ENCODE data around the gene GRIN2C. TPM values are rescaled to one million over a fixed set of nuclear protein-coding genes. Genes with fewer than 3 reads are reported as not detected.
"Not testable (repeated sequence)": the region's sequence is repeated elsewhere in the genome, so short reads cannot be mapped to it uniquely, and the experiment has no call there.

Gene GRIN2C
- 1 to 10 TPM in 1 of 2 donors, not detected in 1; 3.6 TPM for total RNA-seq

DNA sequence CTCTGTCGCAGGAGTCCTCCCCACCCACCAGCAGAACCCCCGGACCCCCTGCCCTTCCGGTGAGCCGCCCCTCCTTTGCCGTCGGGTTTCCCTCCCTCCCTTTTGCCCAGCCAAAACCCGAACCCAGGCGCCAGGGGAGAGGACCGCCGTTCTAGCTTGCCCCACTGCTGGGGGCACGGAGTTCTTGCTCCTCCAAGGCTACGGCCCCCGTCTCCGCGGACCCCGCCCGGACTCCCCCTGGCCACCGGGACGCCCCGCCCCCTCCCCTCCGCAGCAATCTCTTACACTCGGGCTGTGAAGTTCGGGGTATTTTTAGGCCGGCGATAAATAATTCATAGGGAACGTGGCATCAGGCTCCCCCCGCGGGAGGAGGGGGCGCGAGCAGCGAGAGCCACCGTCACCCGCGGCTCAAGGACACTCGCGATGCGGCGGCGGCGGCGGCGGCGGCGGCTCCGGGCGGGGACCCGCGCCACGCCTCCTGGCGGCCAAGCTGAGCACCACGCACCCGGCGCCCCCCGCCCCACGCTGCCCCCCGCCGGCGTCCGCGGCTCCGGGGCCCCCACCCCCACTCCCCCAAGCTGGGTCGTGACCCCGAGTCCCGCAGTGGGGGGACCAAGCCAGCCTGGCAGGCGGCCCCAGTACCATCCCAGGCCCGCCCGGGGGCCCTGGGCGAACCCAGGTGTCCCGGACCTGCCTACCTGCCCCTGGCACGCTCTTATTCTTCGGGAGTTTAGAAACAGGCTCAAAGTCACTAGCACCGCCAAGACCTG lies at the start of gene GRIN2C:
Gene GRIN2C (minus strand): TSS at position 427 of the 770 bp plus-strand sequence. CDS start 4,793 bp downstream, outside the sequence.
- Histone ChIP-seq H3K36me3 (no peaks in the 10 kb centered on the region), H3K27me3 (replicated peaks; ENCODE audit: insufficient read depth) (peaks cover 35% of the 10 kb centered on the region), H3K9me3 (no peaks in the 10 kb centered on the region), H3K4me3 (peak within 1 kb of the TSS in 1 of 2 donors; percentile 19), H3K4me1 (replicated peaks) (peaks cover 8% of the 10 kb centered on the region), H3K27ac (no peak within 1 kb of the TSS)
- intact Hi-C loops (cut with DNase I) = no loop called here
- DNase-seq (ENCODE audit: low spot score) = no peak
- WGBS = 3% methylated on average over 53 of the region's 72 CpGs
- TF ChIP-seq POLR2A (IDR thresholded peaks at IDR 0.05) = no peak
- no peak for TF ChIP-seq POLR2AphosphoS5 (IDR thresholded peaks at IDR 0.05)
- TF ChIP-seq, protein P1, sequence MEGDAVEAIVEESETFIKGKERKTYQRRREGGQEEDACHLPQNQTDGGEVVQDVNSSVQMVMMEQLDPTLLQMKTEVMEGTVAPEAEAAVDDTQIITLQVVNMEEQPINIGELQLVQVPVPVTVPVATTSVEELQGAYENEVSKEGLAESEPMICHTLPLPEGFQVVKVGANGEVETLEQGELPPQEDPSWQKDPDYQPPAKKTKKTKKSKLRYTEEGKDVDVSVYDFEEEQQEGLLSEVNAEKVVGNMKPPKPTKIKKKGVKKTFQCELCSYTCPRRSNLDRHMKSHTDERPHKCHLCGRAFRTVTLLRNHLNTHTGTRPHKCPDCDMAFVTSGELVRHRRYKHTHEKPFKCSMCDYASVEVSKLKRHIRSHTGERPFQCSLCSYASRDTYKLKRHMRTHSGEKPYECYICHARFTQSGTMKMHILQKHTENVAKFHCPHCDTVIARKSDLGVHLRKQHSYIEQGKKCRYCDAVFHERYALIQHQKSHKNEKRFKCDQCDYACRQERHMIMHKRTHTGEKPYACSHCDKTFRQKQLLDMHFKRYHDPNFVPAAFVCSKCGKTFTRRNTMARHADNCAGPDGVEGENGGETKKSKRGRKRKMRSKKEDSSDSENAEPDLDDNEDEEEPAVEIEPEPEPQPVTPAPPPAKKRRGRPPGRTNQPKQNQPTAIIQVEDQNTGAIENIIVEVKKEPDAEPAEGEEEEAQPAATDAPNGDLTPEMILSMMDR (IDR thresholded peaks at IDR 0.05) = peak in 2 of 4 experiments; percentile 26 to 40

DNA sequence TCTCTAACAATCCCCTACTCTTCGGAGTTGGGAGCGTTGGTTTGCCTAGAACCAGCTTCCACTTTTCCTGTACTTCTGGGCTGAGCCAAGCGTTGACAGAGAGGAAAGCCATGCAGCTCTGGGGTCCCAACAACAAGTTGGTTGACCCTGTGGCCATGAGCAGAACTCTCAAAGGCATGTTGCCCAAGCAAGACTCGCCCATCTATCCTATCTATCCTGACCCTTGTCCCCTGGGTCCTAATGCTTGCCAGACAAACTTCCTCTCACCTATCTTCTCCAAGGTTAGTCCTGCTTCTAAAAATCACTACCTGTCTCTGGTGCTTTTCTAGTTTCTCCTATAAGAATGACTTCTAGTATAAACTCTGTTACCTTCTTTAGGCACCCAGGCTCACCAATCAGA lies 49.4 kb upstream of the GRIN2C start:
- intact Hi-C loops (cut with DNase I); H3K36me3 ChIP-seq; H3K4me3 ChIP-seq; H3K27ac ChIP-seq; DNase-seq (ENCODE audit: low spot score); H3K4me1 ChIP-seq (replicated peaks); H3K27me3 ChIP-seq (replicated peaks; ENCODE audit: insufficient read depth); H3K9me3 ChIP-seq: not testable (repeated sequence)
- 76% methylated on average over 4 of the region's 4 CpGs for WGBS

DNA sequence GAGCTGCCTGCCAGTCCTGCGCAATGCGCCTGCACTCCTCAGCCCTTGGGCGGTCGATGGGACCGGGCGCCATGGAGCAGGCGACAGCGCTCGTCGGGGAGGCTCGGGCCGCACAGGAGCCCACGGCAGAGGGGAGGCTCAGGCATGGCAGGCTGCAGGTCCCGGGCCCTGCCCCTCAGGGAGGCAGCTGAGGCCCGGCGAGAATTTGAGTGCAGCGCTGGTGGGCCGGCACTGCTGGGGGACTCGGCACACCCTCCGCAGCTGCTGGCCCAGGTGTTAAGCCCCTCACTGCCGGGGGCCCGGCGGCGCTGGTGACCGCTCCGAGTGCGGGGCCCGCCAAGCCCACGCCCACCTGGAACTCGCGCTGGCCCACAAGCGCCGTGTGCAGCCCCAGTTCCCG lies 47.3 kb upstream of the GRIN2C start:
- no peaks in the 10 kb centered on the region for H3K36me3 ChIP-seq
- TF ChIP-seq, protein P1 (IDR thresholded peaks at IDR 0.05) = no peak
- no peak for TF ChIP-seq POLR2A (IDR thresholded peaks at IDR 0.05)
- TF ChIP-seq POLR2AphosphoS5 (IDR thresholded peaks at IDR 0.05) = no peak
- DNase-seq (ENCODE audit: low spot score) = no peak
- H3K4me3 ChIP-seq = no peak overlapping the region
- intact Hi-C loops (cut with DNase I) = no loop called here
- H3K4me1 ChIP-seq (replicated peaks) = no peaks in the 10 kb centered on the region
- H3K9me3 ChIP-seq = no peaks in the 10 kb centered on the region
- no peaks in the 10 kb centered on the region for H3K27me3 ChIP-seq (replicated peaks; ENCODE audit: insufficient read depth)
- WGBS = 97% methylated on average over 17 of the region's 34 CpGs
- no peak overlapping the region for H3K27ac ChIP-seq

DNA sequence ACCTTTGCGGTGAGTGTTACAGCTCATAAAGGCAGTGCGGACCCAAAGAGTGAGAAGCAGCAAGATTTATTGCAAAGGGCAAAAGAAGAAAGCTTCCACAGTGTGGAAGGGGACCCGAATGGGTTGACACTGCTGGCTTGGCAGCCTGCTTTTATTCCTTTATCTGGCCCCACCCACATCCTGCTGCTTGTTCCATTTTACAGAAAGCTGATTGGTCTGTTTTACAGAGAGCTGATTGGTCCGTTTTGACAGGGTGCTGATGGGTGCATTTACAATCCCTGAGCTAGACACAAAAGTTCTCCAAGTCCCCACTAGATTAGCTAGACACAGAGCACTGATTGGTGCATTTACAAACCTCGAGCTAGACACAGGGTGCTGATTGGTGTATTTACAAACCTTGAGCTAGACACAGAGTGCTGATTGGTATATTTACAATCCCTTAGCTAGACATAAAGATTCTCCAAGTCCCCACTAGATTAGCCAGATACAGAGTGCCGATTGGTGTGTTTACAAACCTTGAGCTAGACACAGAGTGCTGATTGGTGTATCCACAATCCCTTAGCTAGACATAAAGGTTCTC lies 46.6 kb upstream of the GRIN2C start:
- H3K27me3 ChIP-seq (replicated peaks; ENCODE audit: insufficient read depth); H3K4me1 ChIP-seq (replicated peaks); H3K36me3 ChIP-seq; H3K4me3 ChIP-seq; intact Hi-C loops (cut with DNase I); H3K27ac ChIP-seq; DNase-seq (ENCODE audit: low spot score); H3K9me3 ChIP-seq: not testable (repeated sequence)
- WGBS = 56% methylated on average over 6 of the region's 6 CpGs

DNA sequence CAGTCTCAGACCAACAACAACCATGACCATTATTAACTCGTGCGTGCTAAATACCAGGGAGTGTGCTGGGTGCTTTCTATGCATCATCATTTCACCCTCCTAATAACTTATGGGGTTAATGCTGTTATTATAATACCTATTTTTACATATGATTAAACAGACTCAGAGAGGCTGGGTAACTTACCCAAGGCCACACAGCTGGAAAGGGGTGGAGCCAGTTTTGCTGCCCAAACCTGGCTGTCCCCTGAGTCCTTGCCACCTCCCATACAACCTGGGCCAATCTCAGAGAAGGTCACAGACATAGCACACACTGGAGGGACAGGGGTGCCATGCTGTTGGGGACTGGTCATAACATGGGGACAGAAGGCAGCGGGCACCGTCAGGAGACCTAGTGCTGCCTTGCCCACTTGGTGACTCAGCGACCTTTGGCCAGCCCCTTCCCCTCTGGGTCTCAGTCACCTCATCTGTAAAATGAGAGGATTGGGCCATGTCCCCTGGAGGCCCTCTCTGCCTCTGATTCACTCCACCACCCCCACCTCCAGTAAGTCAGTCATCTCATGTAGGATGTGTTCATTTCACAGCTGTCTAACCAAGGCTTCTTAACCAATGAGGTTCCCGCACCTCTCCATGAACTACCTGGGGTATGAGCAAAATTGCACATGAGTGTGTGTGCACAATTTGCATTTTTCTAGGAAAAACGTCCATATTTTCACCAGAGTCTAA lies 45.2 kb upstream of the GRIN2C start:
- no peaks in the 10 kb centered on the region for H3K9me3 ChIP-seq
- H3K4me1 ChIP-seq (replicated peaks) = no peaks in the 10 kb centered on the region
- intact Hi-C loops (cut with DNase I) = no loop called here
- 83% methylated on average over 7 of the region's 7 CpGs for WGBS
- H3K4me3 ChIP-seq = no peak overlapping the region
- no peaks in the 10 kb centered on the region for H3K36me3 ChIP-seq
- no peaks in the 10 kb centered on the region for H3K27me3 ChIP-seq (replicated peaks; ENCODE audit: insufficient read depth)
- DNase-seq (ENCODE audit: low spot score) = no peak
- H3K27ac ChIP-seq = no peak overlapping the region
- no peak for TF ChIP-seq POLR2AphosphoS5 (IDR thresholded peaks at IDR 0.05)
- TF ChIP-seq POLR2A (IDR thresholded peaks at IDR 0.05) = no peak
- TF ChIP-seq, protein P1 (IDR thresholded peaks at IDR 0.05) = no peak

Measured in prostate gland (tissue), 2 donors.